SU-DHL-6 (cell line): ENCODE results near the gene MYO9A.

Experiments used
- H2AFZ ChIP-seq: fragments of 200-600 bp; sonication (generic); 2 replicates; pipeline ENCODE4 v1.6.1; 2014; ENCODE audit warnings: low read depth, mild to moderate bottlenecking, moderate library complexity, mixed read lengths, antibody characterized with exemption, low read length; ENCODE audit not compliant: severe bottlenecking
- H3F3A ChIP-seq: fragments of 200-600 bp; shearing (Covaris generic); 2 replicates; pipeline ENCODE4 v1.6.0; 2016; ENCODE audit warnings: antibody characterized with exemption, mild to moderate bottlenecking; ENCODE audit not compliant: insufficient read depth
- H3K27ac ChIP-seq: fragments of 200-600 bp; sonication (generic); 2 replicates; pipeline ENCODE4 v1.5.1; 2016; ENCODE audit warnings: low read depth, mild to moderate bottlenecking, low read length, moderate library complexity, mixed read lengths
- H3K27me3 ChIP-seq: fragments of 200-600 bp; sonication (generic), shearing (Covaris generic); 2 replicates; pipeline ENCODE4 v1.6.0; 2014; ENCODE audit warnings: mild to moderate bottlenecking, low read length
- H3K36me3 ChIP-seq: fragments of 200-600 bp; sonication (generic); 2 replicates; pipeline ENCODE4 v1.6.1; 2014; ENCODE audit warnings: mild to moderate bottlenecking, low read length, mixed read lengths
- H3K4me2 ChIP-seq: fragments of 300-600, 200-600 bp; shearing (Covaris generic), sonication (generic); 2 replicates; pipeline ENCODE4 v1.6.0; 2014; ENCODE audit warnings: low read length, low read depth, mild to moderate bottlenecking; ENCODE audit not compliant: poor library complexity, severe bottlenecking
- H3K4me3 ChIP-seq: fragments of 200-600 bp; sonication (generic); 2 replicates; pipeline ENCODE4 v1.5.1; 2014; ENCODE audit warnings: antibody characterized with exemption, low read length, mild to moderate bottlenecking, mixed read lengths; ENCODE audit not compliant: insufficient read depth, poor library complexity, severe bottlenecking
- H3K79me2 ChIP-seq: fragments of 200-600 bp; sonication (generic); 2 replicates; pipeline ENCODE4 v1.6.1; 2014; ENCODE audit warnings: mild to moderate bottlenecking, low read length, moderate library complexity; ENCODE audit not compliant: insufficient read depth
- H3K9ac ChIP-seq: fragments of 200-600 bp; sonication (generic); 2 replicates; pipeline ENCODE4 v1.7.0; 2014; ENCODE audit warnings: mild to moderate bottlenecking, low read length
- H3K9me2 ChIP-seq: fragments of 200-600 bp; sonication (generic); replicated peaks from 2 replicates; pipeline ENCODE4 v1.6.1; 2014; ENCODE audit warnings: low read length; ENCODE audit not compliant: insufficient read depth
- H3K9me3 ChIP-seq: fragments of 200-600 bp; sonication (generic); 2 replicates; pipeline ENCODE4 v1.6.1; 2014; ENCODE audit warnings: low read length, mixed read lengths; ENCODE audit not compliant: insufficient read depth
- H4K20me1 ChIP-seq: fragments of 200-600 bp; sonication (generic); 2 replicates; pipeline ENCODE4 v1.6.1; 2014; ENCODE audit warnings: low read depth, mild to moderate bottlenecking, antibody characterized with exemption, low read length, moderate library complexity, mixed read lengths
- EZH2phosphoT487 ChIP-seq: fragments of 200-600 bp; sonication (generic), shearing (Covaris generic); conservative IDR thresholded peaks from 2 replicates; pipeline ENCODE4 v1.6.1; 2018; ENCODE audit warnings: mild to moderate bottlenecking, antibody characterized with exemption, low read length, moderate library complexity, mixed read lengths
- TF ChIP-seq, protein P1 (sequence below): fragments of 200-600 bp; sonication (generic); IDR thresholded peaks from one replicate; pipeline ENCODE4 v1.5.1; 2017; ENCODE audit warnings: antibody characterized with exemption, mild to moderate bottlenecking, low read length, moderate library complexity; ENCODE audit not compliant: insufficient read depth, poor library complexity, severe bottlenecking

The MYO9A gene

DNA sequence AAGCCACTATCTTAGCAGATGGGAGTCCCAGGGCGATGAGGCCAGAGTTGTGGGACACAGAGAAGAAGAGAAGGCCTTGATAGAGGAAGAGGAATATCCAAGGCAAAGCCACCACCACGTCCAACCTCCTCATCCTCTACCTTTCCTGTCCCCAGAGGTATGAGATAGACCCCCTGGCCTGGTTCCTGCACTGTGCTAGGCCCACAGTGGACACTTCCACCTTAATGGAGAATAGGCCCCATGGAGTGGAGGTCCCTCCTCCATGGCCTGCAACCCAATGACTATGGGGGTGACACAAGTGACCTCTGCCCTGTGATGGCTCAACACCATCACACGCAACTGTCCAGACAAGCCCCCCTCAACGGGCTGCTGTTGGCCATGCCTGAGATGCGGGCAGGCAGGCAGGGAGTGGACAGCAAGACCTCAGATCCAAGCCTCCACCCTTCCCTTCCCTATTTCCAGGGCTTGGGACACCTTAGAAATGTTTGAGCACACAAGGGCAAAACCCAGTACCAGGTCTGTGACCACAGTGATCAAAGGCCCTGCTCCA lies 42.8 kb upstream of the MYO9A start:
- Histone ChIP-seq H3K27me3 (no peaks in the 10 kb centered on the region), H3K4me3 (no peak overlapping the region), H3K9me2 (no peaks in the 10 kb centered on the region), H3K79me2 (no peaks in the 10 kb centered on the region), H3K4me2 (no peak overlapping the region), H3K9ac (no peak overlapping the region), H2AFZ (no peak overlapping the region), H3K9me3 (no peaks in the 10 kb centered on the region), H3K36me3 (no peaks in the 10 kb centered on the region), H3K27ac (no peak overlapping the region), H4K20me1 (no peaks in the 10 kb centered on the region), H3F3A (no peaks in the 10 kb centered on the region)
- TF ChIP-seq, protein P1, sequence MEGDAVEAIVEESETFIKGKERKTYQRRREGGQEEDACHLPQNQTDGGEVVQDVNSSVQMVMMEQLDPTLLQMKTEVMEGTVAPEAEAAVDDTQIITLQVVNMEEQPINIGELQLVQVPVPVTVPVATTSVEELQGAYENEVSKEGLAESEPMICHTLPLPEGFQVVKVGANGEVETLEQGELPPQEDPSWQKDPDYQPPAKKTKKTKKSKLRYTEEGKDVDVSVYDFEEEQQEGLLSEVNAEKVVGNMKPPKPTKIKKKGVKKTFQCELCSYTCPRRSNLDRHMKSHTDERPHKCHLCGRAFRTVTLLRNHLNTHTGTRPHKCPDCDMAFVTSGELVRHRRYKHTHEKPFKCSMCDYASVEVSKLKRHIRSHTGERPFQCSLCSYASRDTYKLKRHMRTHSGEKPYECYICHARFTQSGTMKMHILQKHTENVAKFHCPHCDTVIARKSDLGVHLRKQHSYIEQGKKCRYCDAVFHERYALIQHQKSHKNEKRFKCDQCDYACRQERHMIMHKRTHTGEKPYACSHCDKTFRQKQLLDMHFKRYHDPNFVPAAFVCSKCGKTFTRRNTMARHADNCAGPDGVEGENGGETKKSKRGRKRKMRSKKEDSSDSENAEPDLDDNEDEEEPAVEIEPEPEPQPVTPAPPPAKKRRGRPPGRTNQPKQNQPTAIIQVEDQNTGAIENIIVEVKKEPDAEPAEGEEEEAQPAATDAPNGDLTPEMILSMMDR = no peak
- TF ChIP-seq EZH2phosphoT487 = no peak

DNA sequence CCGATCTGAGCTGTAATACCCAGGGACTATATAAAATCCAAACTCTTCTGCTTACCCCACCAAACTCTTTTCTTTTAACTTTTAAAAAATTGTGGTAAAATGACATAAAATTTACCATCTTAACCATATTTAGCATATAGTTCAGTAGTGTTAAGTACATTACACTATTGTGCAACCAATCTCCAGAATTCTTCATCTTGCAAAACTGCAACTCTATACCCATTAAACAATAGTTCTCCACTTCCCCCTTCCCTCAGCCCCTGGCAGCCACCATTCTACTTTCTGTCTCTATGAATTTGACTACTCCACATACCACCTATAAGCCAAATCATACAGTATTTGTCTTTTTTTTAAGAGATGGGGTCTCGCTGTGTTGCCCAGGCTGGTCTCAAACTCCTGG lies 39.0 kb upstream of the MYO9A start:
- H3F3A ChIP-seq = no peaks in the 10 kb centered on the region
- no peaks in the 10 kb centered on the region for H3K27me3 ChIP-seq
- H2AFZ ChIP-seq = no peak overlapping the region
- TF ChIP-seq, protein P1 = no peak
- TF ChIP-seq EZH2phosphoT487 = no peak
- H3K4me2 ChIP-seq = no peak overlapping the region
- H4K20me1 ChIP-seq = no peaks in the 10 kb centered on the region
- no peaks in the 10 kb centered on the region for H3K9me2 ChIP-seq
- no peaks in the 10 kb centered on the region for H3K36me3 ChIP-seq
- H3K4me3 ChIP-seq = no peak overlapping the region
- H3K27ac ChIP-seq = no peak overlapping the region
- H3K79me2 ChIP-seq = no peaks in the 10 kb centered on the region
- H3K9ac ChIP-seq = no peak overlapping the region
- H3K9me3 ChIP-seq = no peaks in the 10 kb centered on the region

DNA sequence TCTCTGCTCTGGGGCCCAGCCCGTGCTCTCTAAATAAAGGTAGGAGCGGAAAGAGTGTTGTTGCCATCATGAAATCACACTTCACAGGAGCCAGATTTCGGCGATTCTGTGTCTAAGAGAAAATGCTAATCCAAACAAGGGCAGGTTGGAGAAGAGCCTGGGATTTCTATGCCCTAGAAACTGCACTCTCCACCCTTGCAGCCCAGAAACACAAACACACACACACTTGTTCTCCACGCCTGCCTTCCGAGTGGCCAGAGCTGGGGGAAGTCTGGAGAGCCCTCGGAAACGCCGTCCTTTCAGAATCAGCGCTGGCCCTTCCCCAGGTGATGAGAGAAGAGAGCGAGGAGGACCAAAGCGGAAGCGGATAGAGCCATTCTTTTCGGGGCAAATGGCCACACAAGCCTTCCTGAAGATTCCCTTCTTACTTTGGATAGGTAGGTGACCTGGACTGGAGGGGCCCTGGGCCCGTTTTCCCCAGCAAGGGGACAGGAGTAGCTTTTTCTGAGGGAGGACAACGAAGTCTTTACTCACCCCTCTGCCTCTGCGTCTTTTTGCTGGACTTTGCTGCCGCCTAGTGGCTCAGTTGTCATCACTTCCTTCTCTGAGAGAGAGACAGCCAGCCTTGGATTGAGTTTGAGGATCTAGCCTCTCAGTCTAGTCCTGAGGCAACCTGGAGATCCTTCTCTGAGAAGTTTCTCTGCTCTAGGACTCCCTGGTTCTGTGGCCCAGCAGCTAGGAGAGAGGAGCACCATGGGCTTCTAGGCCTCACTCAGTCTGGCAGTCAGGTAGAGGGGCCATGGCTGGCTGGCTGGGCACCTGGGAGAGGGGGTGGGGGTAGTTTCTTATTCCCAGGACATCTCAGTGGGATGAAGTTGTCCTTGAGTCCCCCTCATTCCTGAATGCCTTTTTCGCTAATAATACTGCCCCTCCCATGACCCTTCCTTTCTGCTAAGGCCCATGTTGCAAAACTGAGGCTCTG lies 38.0 kb upstream of the MYO9A start:
- no peak overlapping the region for H3K4me3 ChIP-seq
- H3K9me3 ChIP-seq = no peaks in the 10 kb centered on the region
- H3K9me2 ChIP-seq = no peaks in the 10 kb centered on the region
- no peaks in the 10 kb centered on the region for H4K20me1 ChIP-seq
- peak overlapping the region; percentile 8 for H2AFZ ChIP-seq
- H3K27me3 ChIP-seq = no peaks in the 10 kb centered on the region
- no peaks in the 10 kb centered on the region for H3K79me2 ChIP-seq
- H3K4me2 ChIP-seq = peak overlapping the region; percentile 41
- TF ChIP-seq, protein P1 = peak; percentile 62
- no peak for TF ChIP-seq EZH2phosphoT487
- H3K9ac ChIP-seq = peak overlapping the region; percentile 29; the same call in 1 of the 2 replicates
- no peaks in the 10 kb centered on the region for H3F3A ChIP-seq
- H3K36me3 ChIP-seq = no peaks in the 10 kb centered on the region
- H3K27ac ChIP-seq = no peak overlapping the region
